ENCODE data around the gene IL1RAPL2.
"Not testable (repeated sequence)": the region's sequence is repeated elsewhere in the genome, so short reads cannot be mapped to it uniquely, and the experiment has no call there.

Gene IL1RAPL2

GRCh38 chrX:105650986-105651385 lies 1085.0 kb downstream of the IL1RAPL2 start:
- H3K4me3 ChIP-seq (ENCODE audit: low read depth, low read length) = no peak overlapping the region
- no peak for DNase-seq (ENCODE audit: low read depth)
- no peak for TF ChIP-seq CTCF (IDR thresholded peaks at IDR 0.05; ENCODE audit: control insufficient read depth, extremely low read depth, insufficient read depth)

GRCh38 chrX:105653891-105654290 lies 1087.9 kb downstream of the IL1RAPL2 start:
- TF ChIP-seq CTCF (IDR thresholded peaks at IDR 0.05; ENCODE audit: control insufficient read depth, extremely low read depth, insufficient read depth) = no peak
- no peak overlapping the region for H3K4me3 ChIP-seq (ENCODE audit: low read depth, low read length)
- DNase-seq (ENCODE audit: low read depth) = no peak

- no peak for TF ChIP-seq CTCF (IDR thresholded peaks at IDR 0.05; ENCODE audit: control insufficient read depth, extremely low read depth, insufficient read depth)
Observed at GRCh38 chrX:105658136-105658535, 1092.1 kb downstream of the IL1RAPL2 start.

GRCh38 chrX:105662248-105662647 lies 1096.2 kb downstream of the IL1RAPL2 start:
- no peak overlapping the region for H3K4me3 ChIP-seq (ENCODE audit: low read depth, low read length)
- no peak for TF ChIP-seq CTCF (IDR thresholded peaks at IDR 0.05; ENCODE audit: control insufficient read depth, extremely low read depth, insufficient read depth)
- DNase-seq (ENCODE audit: low read depth) = no peak

More at GRCh38 chrX:105658136-105658535, 1092.1 kb downstream of the IL1RAPL2 start:
- no peak overlapping the region for H3K4me3 ChIP-seq (ENCODE audit: low read depth, low read length)
- no peak for DNase-seq (ENCODE audit: low read depth)

GRCh38 chrX:105664243-105664642 lies 1098.2 kb downstream of the IL1RAPL2 start:
- no peak overlapping the region for H3K4me3 ChIP-seq (ENCODE audit: low read depth, low read length)
- TF ChIP-seq CTCF (IDR thresholded peaks at IDR 0.05; ENCODE audit: control insufficient read depth, extremely low read depth, insufficient read depth) = no peak
- DNase-seq (ENCODE audit: low read depth) = no peak

GRCh38 chrX:105684288-105684687 lies 1118.3 kb downstream of the IL1RAPL2 start:
- DNase-seq (ENCODE audit: low read depth); H3K4me3 ChIP-seq (ENCODE audit: low read depth, low read length): not testable (repeated sequence)

- TF ChIP-seq CTCF (IDR thresholded peaks at IDR 0.05; ENCODE audit: control insufficient read depth, extremely low read depth, insufficient read depth) = no peak
- no peak overlapping the region for H3K4me3 ChIP-seq (ENCODE audit: low read depth, low read length)
- no peak for DNase-seq (ENCODE audit: low read depth)
Observed at GRCh38 chrX:105694839-105695238, 1128.8 kb downstream of the IL1RAPL2 start.
